NCI-H2081 (cell line): ENCODE data around the gene RABL6.
"Not testable (repeated sequence)": the region's sequence is repeated elsewhere in the genome, so short reads cannot be mapped to it uniquely, and the experiment has no call there.

Experiments
- DNase-seq, 2 experiments: peaks; one replicate each; lab custom pipeline; 2025; lab: John Stamatoyannopoulos, UW

RABL6 gene

DNA sequence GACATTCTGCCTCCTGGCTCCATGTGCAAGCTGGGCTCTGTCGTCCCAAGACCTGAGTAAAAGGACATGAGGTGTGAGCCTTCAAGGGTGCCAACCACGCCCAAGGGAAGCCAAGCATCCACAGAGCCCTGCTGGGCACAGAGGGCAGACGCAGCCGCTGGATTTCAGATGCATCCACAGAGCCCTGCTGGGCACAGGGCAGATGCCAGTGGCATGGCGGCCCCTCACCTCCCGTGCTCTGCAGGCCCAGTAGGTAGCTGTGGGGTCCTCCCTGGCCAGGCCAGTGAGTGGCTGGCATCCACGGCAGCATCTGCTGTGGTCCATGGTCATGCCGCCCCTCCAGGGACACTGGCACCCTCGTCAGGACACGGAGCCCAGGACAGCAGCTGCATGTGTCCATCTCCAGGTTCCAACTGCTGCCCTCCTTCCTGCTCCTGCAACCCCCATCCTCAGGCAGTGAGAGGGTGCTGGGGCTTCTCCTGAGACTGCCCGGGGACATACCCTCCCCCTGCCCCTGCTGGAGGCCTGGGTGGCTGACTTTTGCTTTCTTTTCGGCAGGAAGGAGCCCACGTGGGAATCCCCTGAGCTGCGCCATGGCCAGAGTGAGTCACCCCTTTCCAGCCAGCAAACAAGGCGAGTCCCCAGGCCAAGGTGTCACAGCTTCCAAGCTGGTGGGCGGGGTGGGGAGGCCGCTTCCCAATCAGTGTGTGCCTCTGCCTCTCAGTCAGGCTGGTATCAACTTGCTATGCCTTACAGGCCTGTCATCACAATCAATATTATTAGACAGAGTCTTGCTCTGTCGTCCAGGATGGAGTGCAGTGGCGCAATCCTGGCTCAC is 74.6 kb downstream of the RABL6 start:
- no peak for DNase-seq

DNA sequence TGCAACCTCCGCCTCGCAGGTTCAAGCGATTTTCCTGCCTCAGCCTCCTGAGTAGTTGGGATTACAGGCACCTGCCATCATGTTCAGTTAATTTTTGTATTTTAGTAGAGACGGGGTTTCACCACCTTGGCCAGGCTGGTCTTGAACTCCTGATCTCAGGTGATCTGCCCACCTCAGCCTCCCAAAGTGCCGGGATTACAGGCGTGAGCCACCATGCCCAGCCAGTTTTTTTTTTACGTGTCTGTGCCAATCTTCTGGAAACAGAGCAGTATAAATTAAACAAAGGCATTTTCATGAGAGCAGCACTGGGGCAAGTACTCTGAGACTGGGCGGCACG is 75.2 kb downstream of the RABL6 start:
- not testable (repeated sequence) for DNase-seq

DNA sequence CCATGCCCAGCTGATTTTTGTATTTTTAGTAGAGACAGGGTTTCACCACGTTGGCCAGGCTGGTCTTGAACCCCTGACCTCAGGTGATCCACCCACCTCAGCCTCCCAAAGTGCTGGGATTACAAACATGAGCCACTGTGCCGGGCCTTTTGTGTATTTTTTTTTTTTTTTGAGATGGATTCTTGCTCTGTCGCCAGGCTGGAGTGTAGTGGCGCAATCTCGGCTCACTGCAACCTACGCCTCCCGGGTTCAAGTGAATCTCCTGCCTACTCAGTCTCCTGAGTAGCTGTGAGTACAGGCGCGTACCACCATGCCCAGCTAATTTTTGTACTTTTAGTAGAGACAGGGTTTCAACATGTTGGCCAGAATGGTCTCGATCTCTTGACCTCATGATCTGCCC is 75.9 kb downstream of the RABL6 start:
- not testable (repeated sequence) for DNase-seq

DNA sequence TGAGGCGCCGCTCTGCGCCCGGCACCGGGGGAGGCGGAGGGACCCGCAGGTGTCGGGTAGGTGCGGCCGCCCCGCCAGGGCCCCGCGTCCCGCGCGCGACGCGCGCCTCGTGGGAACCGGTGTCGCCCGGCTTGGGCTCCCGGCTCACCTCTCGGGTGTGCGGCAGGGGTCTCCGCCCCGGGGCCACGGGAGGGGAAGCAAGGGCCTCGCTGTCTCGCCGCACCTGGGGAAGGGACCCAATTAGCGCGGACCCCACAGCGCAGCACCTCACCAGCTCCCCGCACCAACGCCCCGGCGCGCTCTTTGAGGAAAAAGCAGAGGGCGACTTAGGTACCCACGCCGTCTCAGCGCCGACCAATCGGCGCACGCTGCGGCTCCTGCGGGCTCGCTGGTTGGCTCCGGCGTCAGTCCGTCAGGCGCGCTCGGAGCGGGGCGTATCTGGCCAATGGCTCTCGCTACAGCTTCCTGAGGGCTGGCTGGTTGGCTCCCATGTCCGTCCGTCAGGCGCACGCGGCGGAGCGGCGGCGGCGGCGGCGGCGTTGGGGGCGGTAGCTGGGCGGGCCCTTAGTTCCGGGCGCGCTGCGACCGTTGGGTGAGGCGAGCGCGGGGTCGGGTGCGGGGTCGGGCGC is 78.3 kb downstream of the RABL6 start, which contains the start of gene TRAF2:
Gene TRAF2, plus strand, starts transcription at position 567 of the 629 bp plus-strand sequence. CDS start 12,225 bp downstream, outside the sequence.
- DNase-seq, result peak; percentile 97 to 99

DNA sequence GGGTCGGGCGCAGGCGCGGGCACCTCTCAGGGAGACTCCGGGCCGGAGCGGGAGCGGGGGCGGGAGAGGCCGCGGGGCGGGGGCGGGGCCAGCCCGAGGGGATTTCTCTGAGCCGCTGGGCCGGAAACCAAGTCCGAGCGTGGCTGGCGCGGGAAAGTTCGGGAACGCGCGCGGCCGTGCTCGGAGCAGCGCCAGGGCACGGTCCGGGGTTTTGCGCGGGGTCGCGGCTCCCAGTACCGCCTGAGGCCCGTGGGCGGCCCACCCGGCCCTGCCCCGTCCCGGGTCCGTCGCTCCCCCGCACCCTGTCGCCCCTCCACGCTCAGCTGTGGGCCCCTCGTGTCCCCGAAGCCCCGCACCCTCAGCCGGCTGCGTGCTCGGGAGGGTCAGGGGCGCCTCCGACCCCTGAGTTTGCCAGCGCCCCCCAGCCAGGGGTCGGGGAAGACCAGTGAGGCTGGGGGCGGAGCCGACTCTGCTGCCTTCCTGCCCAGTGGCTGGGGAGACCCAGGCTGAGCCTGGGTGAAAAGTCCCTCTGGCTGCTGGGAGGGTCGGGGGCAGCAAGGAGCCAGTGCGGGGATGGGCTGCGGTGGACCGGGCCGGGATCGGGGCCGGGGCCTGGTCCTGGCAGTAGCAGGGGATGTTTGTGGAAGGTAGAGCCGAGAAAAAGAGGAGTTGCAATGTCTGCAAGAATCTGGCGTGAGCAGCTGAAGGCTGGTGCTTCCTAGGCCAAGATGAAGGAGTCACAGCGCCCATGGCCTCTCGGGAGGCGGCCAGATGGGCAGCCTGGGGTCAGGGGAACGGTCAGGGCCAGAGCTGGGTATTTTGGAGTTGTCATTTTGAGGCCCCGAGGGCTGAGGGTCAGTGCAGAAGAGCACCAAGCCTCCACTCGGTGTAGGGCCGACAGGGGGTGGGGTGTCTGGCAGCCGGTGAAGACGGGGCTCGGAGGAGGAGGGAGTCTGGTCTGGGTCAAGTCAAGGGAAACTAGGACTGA is 79.2 kb downstream of the RABL6 start:
- DNase-seq, result peak; percentile 3 to 50

DNA sequence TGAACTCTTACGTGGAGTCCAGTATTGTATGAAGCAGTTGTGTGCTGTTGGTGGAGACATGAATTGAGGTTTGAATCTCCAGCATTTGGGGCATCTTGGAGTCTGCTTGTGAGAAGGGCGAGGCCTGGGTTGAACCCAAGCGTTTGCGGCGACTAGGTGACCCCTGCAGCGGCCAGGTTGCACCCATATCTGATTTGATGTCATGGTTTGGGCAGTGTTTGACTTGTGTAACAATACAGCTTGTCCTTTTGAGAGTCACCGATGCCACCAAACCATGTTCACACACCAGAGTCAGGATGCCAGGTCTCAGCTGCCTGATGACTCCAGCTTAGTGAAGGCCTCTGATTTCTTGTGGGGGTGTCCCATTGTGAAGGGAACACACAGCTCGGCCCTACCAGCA is 80.7 kb downstream of the RABL6 start:
- no peak for DNase-seq

DNA sequence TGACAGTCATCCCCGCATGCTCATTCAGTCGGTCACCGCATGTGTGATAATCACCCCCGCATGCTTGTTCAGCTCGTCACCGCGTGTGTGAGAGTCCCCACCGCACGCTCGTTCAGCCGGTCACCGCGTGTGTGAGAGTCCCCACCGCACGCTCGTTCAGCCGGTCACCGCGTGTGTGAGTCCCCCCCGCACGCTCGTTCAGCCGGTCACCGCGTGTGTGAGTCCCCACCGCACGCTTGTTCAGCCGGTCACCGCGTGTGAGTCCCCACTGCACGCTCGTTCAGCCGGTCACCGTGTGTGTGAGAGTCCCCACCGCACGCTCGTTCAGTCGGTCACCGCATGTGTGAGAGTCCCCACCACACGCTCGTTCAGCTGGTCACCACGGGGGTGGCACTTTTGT is 82.1 kb downstream of the RABL6 start:
- no peak for DNase-seq

DNA sequence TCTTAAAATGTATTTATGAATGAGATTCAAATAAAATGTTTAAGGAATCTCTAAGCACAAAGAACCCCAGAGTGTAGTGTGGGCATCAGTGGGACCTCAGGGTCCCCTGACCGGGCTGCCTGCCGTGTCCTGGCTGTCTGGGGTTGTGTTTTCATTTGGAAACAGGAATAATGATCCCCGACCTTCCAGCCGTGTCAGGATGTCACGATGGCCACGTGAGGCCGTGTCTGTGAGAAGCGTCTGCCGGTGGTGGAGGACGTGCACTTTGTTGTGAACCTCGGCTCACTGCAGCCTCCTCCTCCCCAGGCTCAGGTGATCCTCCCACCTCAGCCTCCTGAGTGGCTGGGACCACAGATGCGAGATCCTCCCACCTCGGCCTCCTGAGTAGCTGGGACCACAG is 82.9 kb downstream of the RABL6 start:
- no peak for DNase-seq
